Hematopoietic multipotent progenitor cell treated with erythropoietin and hydrocortisone succinate and interleukin-3 and kit ligand, for 6 days (in vitro differentiated cells): ENCODE data around the gene GTPBP8.

Source experiments
- DNase-seq: peaks from one replicate; pipeline ENCODE4 v3.0.0-alpha.2; 2015

The GTPBP8 gene

DNA sequence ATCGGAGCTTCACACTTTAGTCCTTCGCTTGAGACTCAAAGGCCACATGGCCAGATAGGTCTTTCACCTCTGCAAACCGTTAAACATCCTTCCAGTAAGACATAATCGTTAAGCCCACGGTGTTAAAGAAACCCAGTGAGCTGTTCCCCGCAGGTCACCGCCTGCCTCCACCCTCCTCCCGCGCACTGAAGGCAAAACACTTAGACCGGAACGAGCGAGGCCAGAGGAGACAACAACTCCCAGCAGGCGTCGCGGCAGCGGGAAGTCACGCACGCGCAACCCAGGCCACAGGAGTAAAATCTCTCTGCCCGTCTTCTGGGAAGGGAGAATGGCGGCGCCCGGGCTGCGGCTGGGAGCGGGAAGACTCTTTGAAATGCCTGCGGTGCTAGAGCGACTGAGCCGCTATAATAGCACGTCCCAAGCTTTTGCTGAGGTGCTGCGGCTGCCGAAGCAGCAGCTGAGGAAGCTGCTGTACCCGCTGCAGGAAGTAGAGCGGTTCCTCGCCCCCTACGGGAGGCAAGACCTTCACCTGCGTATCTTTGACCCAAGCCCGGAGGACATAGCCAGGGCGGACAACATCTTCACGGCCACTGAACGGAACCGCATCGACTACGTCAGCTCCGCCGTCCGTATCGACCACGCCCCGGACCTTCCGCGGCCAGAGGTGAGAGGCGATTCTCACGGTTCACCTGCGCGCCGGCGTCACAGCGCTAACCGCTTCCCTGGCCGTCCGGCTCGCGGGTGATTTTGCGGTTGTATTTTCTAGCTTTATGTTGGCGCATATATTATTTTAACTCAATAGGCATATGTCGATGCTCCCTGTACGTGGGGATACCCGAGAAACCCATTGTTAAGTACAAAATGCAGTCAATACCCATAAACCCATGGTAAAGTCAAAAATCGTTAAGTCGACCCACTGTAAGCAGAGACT lies at the start of gene GTPBP8:
Gene GTPBP8 (plus strand): TSS at position 313 of the 931 bp plus-strand sequence. CDS start 16 bp downstream, at position 329.
- DNase-seq, result peak; percentile 96

DNA sequence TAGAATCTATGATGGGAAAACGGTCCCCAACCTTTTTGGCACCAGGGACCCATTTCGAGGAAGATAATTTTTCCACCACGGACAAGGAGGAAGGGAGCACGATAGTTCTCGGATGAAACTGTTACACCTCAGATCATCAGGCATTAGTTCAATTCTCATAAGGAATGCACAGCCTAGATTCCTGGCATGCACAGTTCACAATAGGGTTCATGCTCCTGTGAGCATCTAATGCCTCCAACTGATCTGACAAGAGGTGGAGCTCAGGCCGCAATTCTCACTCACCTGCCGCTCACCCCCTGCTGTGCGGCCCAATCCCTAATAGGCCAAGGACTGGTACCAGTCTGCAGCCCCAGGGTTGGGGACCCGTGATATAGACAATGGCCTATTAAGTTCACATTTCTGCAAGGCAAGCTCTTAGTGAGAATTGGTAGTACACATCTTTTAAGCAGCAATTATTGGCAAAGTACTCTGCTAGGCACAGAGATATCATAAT lies 42.4 kb upstream of the GTPBP8 start:
- no peak for DNase-seq

DNA sequence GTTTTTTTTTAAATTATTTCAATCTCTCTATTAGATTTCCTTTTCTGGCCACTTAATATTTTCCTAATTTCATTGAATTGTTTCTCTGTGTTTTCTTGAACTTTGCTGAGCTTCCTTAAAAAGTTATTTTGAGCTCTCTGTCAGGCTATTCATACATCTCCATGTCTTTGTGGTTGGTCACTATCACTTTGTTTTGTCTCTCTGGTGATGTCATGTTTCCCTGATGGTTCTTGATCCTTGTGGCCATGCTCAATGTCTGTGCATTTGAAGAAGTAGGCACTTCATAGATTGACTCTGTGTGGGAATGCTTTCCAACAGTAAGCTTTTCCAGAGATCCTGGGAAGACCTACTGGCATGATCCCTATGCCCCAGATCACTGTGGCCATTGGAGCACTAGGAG lies 34.4 kb upstream of the GTPBP8 start:
- no peak for DNase-seq

DNA sequence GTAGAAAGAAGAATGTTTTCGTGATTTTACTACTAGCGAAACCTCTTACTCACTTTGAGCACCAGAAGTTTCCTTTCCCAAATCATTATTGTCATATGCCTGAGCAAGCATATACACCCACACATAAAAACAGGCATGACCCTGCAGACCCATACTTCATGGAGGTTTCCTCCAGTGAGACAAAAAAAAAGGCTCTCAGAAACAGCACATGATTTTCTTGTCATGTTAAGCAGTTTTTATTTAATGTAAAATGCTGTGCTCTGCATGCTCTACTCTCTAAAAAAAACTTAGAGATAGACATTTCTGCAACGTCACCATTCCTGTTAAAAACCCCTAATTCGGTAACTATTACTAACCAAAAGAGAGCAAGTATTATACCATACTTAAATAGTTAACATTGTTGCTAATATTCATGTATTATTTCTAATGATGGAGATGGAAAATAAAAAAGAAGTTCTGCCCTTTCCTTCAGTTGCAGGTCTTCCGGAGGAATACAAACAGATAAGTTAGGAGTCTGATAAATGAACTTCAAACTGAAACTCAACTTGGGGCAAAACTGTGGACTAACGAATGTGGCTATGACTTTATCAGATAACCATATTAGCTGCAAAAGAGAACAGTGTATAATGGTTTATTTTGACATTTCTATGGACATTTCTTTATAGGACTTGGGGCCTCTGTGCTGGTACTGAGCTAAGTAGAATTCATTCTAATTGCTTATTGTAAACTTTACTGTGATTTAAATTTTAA lies 31.8 kb upstream of the GTPBP8 start:
- peak; percentile 77 for DNase-seq

DNA sequence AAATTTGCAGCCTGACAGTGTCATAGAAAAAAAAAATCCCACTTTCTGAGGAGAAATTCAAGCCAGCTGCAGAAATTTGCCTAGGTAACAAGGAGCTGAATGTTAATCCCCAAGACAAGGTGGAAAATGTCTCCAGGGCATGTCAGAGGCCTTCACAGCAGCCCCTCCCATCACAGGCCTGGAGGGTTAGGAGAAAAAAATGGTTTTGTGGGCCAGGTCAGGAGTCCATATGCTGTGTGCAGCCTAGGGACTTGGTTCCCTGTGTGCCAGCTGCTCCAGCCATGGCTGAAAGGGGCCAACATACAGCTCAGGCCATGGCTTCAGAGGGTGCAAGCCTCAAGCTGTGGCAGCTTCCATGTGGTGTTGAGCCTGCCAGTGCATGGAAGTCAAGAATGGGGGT lies 27.1 kb upstream of the GTPBP8 start:
- DNase-seq, result no peak

DNA sequence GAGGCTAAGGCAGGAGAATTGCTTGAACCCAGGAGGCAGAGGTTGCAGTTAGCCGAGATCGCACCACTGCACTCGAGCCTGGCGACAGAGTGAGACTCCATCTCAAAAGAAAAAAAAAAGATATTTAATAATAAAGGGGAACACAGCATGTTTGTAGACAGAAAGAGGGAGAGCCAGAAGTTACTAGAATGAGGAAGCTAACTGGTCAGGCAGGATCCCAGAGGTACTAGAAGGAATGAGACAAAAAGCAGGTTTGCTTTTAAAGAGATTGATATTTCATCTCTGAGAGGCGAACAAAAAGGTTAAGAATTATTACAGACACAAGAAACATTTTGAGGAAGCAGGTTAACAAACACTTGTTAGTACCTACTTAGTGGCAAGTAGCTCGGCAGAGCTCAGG lies 25.1 kb upstream of the GTPBP8 start:
- DNase-seq, result no peak

DNA sequence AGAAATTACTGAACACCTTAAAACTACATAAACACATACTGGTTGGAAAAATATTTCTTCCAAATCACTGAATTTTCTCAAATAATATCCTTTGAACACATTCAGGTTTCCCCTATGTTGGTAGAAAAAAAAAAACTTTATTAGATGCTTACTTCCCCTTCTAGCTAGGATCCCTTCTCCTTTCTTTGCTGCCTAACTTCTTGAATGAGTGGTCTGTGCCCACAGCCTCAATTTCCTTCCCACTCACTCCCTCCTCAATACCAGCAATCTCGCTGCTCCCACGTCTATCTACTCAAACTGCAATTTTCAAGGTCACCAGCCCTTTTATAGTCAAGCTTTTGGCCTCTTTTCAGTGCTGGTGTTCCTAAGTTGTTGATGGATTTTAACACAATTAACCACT lies 24.2 kb upstream of the GTPBP8 start:
- DNase-seq, result no peak

DNA sequence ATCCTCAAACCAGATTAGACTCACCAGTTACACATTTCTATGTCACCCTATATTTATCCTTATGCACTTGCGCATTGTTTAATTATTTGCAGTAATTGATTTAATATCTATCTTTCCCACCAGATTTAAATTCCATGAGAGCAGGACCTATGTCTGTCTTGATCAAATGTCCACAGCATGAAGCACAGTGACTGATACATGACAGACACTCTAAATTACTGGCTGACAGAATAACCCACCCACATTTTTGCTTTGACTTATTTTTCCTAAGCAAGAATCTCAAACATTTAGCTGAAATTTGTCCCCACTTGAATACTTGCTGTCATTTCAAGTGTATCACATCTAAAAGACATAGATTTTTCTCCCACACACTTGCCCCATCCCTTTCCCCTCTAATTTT lies 23.4 kb upstream of the GTPBP8 start:
- no peak for DNase-seq

DNA sequence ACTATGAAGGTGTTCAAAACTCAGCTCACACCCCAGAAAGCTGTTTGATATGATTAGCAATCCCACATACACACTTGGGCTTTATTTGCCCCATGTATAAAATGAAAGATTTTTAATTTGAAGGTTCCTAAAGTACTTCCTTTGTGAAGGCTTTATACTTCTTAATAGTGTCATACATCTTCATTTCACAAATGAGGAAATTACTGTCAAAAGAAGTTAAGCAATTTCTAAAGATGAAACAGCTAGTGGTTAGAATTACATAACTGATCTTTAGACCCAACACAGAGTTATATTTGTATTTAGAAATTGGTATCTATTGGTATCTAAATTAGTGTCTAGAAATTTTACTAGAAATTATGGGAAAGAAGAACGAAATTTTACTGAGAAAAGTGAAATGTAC lies 23.0 kb upstream of the GTPBP8 start:
- peak; percentile 64 for DNase-seq

DNA sequence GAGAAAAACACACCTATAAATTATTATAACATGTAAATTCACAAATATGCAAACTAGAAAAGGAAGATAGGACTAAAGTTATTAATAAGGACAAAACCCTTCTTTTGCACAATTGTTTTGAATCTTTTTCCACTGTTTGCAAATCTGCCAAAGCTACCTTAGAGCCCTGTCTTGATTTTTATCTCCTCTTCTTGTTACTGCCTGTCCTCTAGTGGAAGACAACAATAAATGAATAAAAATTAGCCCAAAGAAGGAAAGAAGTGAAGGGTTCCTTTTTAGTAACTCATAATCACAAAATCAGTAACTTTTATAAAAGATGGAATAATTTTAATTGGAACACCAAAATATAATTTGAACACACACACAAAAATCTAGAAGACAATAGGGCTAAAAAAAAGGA lies 18.6 kb upstream of the GTPBP8 start:
- DNase-seq, result no peak

DNA sequence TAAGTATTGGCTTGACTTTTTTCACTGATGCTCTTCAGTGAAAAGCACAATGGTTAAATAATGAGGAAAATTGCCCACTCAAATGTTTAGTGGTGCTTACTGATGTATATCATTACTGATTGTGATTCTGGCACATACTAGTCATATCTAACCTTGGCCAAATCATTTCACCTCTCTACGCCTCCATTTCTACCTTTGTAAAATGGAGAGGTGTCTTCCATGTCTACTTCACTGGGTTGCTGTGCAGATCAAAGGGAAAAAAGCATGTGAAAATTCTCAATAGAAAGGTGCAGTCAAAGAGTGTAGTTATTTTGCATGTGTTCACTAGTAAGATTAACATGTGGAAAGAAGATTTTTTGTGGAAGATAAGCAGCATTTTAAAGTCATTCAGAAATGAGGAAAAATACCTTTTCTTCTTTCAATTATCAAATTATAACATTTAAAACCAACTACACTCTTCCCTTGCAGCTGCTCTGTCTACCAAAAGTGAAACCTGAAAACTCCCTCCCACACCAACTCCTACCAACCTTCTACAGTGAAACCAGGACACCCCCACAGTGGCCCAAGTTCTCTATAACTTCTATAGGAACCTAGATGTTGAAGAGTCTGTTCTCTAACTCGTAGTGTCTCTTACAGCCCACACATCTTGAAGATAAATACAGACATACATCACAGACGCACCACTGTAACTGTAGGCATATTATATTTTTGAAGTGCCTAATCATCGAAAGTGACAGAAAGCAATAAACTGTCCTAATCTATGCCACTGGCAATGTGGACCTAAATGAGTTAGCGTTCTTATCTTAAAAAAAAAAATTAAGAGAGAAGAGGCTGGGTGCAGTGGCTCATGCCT lies 17.2 kb upstream of the GTPBP8 start:
- DNase-seq, result peak; percentile 36

DNA sequence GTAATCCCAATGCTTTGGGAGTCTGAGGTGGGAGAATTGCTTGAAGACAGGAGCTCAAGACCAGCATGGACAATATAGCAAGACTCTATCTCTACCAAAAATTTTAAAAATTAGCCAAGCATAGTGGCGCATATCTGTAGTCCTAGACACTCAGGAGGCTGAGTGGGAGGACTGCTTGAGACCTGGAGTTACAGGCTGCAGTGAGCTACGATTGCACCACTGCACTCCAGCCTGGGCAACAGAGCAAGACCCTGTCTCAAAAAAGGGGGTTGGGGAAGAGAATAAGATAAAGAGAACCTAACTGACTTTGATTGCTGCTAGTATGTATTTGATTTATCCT lies 16.6 kb upstream of the GTPBP8 start:
- DNase-seq, result no peak

DNA sequence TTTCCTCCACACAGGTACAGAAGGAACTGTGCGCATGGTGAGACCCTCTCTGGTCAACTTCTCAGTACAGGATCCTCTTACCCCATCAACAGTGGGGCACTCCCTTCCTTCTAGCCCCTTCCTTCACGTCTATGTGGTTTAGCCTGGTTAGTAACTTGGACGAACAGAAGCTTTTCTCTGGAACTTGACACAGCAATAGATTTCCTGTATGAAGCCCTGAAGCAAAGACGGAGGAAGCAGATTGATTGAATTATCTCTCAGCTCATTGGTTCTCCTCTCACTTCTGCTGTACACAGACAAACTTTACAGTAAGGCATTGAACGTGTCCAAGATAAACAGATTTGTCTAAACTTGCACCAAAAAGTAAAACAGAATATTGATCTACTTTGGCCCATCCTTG lies 15.9 kb upstream of the GTPBP8 start, which contains the start of gene CD200R1:
Gene CD200R1 (minus strand): TSS at position 210 of the 400 bp plus-strand sequence. CDS start 246 bp downstream, outside the sequence.
- DNase-seq, result peak; percentile 42

DNA sequence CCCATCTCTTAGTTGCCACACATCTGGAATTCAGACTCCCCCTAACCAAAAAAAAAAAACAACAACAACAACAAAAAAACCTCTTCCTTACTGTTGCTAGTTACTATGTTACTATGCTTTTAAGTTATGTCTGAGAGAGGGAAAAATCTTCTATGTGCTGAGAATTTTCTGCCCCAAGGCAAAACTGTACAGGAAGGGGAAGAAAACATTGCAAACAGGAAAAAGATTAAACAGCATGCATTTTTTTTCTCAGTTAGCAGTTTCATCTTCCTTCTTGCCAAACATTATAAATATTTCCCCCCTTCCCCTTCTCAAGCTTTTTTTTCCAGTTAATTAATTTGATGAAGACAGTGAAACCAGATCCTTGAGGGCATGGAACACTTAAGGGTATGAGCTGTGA lies 14.8 kb upstream of the GTPBP8 start:
- DNase-seq, result no peak

DNA sequence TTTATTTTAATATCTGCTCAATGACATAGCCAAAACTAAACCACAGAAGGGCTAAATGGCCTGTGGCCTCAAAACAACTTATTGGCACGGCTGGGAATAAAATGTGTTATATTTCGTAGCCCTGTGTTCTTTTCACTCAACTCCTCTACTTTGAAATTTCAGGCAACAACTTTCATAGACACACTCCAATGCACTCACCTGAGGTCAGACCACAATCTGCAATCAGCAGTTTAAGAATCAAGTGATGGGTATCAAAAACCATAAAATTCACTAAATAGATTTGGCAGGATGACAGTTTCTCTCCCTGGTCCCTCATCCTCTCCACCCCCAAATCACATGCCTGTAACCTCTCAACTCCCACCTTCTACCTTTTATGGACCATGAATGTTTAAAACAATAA lies 13.8 kb upstream of the GTPBP8 start:
- no peak for DNase-seq

DNA sequence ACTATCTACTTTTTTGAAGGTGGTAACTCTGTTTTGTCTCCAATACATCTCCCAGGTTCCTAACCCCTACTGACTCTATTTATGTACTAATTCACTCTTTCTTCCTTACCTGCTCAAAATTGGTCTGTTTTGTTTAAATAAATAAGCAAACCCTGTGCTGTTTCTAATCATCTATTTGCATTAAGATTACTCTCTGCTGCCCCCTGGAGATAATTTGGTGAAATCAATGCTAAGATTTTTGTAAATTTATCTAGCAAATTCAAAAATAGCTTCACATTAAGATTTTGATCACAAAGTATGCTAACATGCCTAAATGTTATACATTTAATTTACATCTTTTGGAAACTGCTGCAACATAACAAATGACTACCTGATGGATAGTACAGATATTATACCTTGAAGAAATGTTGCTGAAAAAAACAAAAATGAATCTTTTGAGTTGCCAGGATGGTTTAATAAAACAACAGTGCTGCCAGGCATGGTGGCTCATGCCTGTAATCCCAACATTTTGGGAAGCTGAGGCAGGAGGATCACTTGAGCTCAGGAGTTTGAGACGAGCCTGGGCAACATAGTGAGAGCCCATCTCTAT lies 11.4 kb upstream of the GTPBP8 start:
- DNase-seq, result peak; percentile 84

DNA sequence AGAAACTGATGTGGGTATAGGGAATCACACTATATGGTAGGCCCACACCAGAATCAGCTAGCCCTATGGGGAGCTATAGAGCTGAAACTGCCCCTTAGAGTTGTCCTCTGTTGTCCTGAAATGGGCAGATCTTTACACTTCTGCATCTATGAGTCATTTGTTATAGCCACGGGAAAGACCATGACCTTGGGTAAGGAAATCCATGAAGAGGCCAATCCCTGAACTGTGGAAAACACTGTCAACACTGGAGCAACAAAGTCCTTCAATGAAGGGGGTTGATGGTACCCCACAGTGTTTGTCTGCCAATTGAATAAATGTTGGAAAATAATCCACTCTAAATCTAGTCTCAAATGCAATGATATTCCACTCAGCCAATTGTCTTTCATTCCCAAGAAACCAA lies 10.7 kb upstream of the GTPBP8 start:
- no peak for DNase-seq

DNA sequence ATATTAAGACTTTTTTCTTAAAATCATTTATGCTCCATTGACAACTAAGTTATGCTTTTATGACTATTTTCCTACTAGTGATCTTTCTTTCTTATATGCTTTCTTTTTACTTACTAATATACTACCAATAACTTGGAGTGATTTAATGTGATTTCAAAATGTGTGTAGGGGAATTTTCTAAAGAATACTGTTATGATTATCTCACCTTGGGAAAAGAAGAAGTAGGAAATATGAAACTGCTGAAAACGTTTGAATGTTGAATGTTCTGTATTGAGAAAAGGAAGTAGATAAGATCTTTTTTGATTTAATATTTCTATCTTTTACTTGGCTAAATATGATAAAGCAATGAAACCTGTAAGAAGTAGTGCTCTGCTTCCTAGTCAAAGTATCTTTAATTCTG lies 8.1 kb upstream of the GTPBP8 start:
- DNase-seq, result no peak

DNA sequence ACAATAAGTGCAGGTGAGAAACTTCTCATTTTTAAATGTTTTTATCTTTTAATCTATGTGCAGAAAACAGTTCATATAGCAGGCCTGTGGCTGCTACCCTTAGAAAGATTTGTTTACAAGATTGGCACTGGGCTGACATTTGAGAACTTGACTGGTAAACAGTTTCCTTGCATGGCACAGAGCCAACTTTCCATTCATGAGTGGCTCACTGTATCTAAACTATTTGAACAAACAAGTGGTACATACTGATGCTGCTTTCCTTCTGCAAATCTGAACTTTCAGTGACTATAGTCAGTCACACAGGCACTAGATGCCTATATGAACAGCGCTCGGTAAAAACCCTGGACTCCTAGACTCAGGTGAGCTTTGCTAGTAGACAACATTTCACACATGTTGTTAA lies 6.3 kb upstream of the GTPBP8 start:
- DNase-seq, result peak; percentile 20

DNA sequence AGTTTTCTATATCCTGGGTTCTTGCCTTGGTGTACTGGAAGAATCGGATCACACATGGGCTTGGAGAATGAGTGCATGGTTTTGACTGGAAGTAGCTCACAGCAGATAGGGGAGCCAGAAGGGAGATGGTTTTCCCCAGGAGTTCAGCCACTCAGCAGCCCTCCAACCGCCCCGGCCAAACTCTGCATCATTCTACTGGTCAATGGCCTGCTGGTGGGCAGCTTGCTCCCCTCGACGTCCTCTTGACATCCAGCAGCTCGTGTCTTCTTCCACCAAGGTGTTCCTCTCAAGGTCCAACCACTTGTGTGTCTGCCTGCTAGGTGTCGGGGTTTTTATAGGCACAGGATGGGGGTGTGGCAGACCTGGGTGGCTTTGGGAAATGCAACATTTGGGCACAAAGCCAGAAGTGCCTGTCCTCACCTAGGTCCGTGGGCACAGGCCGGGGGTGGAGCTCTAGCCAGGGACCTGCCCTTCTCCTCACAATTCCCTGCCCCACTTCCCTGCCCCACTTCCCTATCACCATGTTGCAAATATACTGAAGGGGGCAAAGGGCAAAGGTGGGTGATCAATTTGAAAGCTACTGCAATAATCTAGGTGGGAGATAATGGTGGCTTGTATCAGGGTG lies 3.0 kb upstream of the GTPBP8 start:
- no peak for DNase-seq

DNA sequence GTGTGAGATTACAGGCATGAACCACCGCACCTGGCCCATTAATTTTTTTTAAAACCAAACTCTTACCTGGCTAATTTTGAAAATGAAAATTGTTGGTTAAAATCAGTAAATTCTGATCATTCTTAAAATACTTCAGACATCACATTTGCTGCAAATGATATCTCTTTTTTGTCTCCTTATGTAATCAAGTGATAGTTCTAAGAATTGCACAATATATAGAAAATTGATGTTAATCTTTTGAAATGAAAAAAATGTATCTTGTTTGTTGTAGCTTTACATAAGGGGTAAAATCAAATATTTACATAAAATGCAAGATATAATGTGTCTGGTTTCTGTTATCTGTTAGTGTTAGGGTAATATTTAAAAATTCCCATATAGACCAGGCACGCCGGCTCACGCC lies 5.0 kb downstream of the GTPBP8 start:
- no peak for DNase-seq

DNA sequence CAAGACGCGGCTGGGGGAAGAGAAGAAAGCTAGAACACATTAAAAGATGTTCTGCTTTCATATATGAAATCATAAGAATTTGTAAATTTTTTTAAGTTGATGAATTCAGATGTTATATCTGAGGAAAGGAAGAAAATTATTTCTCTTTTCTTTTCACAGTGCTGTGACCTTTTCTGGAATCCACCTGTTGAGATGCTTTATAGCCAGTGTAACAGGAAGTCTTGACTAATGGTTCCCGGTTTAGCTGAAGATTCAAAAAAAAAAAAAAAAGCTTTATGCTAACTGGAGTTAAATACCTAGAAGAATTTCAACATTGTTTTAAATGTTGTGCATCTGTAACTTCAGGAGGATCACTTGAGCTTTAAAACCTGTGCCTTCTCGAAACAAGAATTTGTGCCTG lies 9.9 kb downstream of the GTPBP8 start:
- no peak for DNase-seq
